Adrenal gland (tissue), 12 donors: ENCODE measurements around the gene INSR. TPM values are rescaled to one million over a fixed set of nuclear protein-coding genes. Genes with fewer than 3 reads are reported as not detected.
A peak's percentile ranks its signal among the peaks of the same experiment; 100 is the strongest.

Experiments used
- DNase-seq, 7 donors: peaks; one replicate each; pipeline ENCODE4 v3.0.0-alpha.2; 2019 to 2020
- H3K27ac ChIP-seq, 5 donors: fragments of 200-600 bp; sonication (generic) in 4 of 5; 1 replicate in 3 of 5; 2 replicates in 2 of 5; pipeline versions ENCODE4 v1.5.1 to v1.8.0; 2016 to 2020; ENCODE audit warnings: mild to moderate bottlenecking in 1 of 5
- H3K27me3 ChIP-seq: fragments of 200-600 bp; 2 replicates; pipeline ENCODE4 v1.8.0; 2021
- H3K36me3 ChIP-seq, 2 donors: fragments of 200-600 bp; replicated peaks in 1 of 2; 1 replicate in 1 of 2; 2 replicates in 1 of 2; pipeline versions ENCODE4 v1.5.1 to v1.8.0; 2018 to 2022
- H3K4me1 ChIP-seq, 2 donors: fragments of 200-600 bp; replicated peaks in 1 of 2; 1 replicate in 1 of 2; 2 replicates in 1 of 2; pipeline versions ENCODE4 v1.5.1 to v1.8.0; 2018 to 2021
- H3K4me3 ChIP-seq, 4 donors: fragments of 200-600 bp; sonication (generic) in 3 of 4; one replicate each; pipeline ENCODE4 v1.5.1; 2016 to 2018
- H3K9me3 ChIP-seq, 3 donors: fragments of 200-600 bp; sonication (generic) in 1 of 3; replicated peaks in 1 of 3; 1 replicate in 2 of 3; 2 replicates in 1 of 3; pipeline versions ENCODE4 v1.5.1 to v1.8.0; 2016 to 2021
- CTCF ChIP-seq, 6 experiments: fragments of 450-650 bp in 4 of 6; fragments of 200-600 bp in 2 of 6; sonication (generic) in 1 of 6; IDR thresholded peaks; 1 replicate in 5 of 6; 2 replicates in 1 of 6; pipeline versions ENCODE4 v1.5.1 to v1.8.0; 2016 to 2021; ENCODE audit warnings: antibody characterized with exemption in 6 of 6, mild to moderate bottlenecking in 2 of 6, moderate library complexity in 1 of 6
- POLR2A ChIP-seq, 2 donors: fragments of 450-650 bp; IDR thresholded peaks; one replicate each; pipeline ENCODE4 v1.6.1; 2017; ENCODE audit warnings: antibody characterized with exemption in 2 of 2, mild to moderate bottlenecking in 2 of 2, moderate library complexity in 1 of 2
- WGBS, 4 donors: extraction: QIAGEN DNeasy Blood & Tissue Kit in 2 of 4; methylation state at CpG; one replicate each; pipeline versions ENCODE4 v1.1.5 to v1.1.7; 2013 to 2017; 5-methylcytosine and 5-hydroxymethylcytosine counted together
- intact Hi-C, 2 donors: fragments of 100-400 bp; cut with DNase I; formaldehyde crosslinking; loops; one replicate each; pipeline versions ENCODE4 v1.14.1 to v1.15.0; 2022 to 2023
- polyA plus RNA-seq, 3 donors: library from polyadenylated mRNA; stranded (reverse); fragments of 200-250 nt in 2 of 3; fragments of 350-450 nt in 1 of 3; fragmentation: Illumina TruSeq in 1 of 3; extraction: RNeasy Lipid Tissue Mini Kit (QIAGEN cat#74804) in 1 of 3; gene quantifications; one replicate each; pipeline ENCODE4 v1.2.3, GENCODE V29; 2013 to 2014
- total RNA-seq, 9 donors: library from RNA; depleted of rRNA in 4 of 9; stranded (reverse); fragments of >200 nt in 4 of 9; fragments of 120-200 nt in 1 of 9; fragmentation: NEBNext Ultra II Directional in 1 of 9; extraction: Animal tissue kit (Norgen Biotek cat#: 25700) in 1 of 9; gene quantifications; one replicate each; pipeline versions ENCODE4 v1.1.0 to v1.2.4, GENCODE V29; 2013 to 2023
- donor health status: healthy with polysubstance abuse.
- donor health status: Bipolar disorder and iron deficiency.
- donor health status: DM: yes; HTN: yes; CAD: no.
- donor health status: DM: no; HTN: no; CAD: no.
- donor health status: DM: no; HTN: no; CAD: no.
- donor health status: DM: yes; HTN: yes; CAD: no.

The INSR gene
- total and polyA plus RNA-seq, 12 donors = 19.0 to 327 (median 99.9) TPM

GRCh38 chr19:7137120-7137519 is 157.1 kb downstream of the INSR start:
- H3K36me3 ChIP-seq = peaks cover 0 to 68% of the 10 kb centered on the region in 2 donors
- intact Hi-C loops = no loop called here
- no peaks in the 10 kb centered on the region for H3K27me3 ChIP-seq
- WGBS, 4 donors = 36 to 50% (median 43%) methylated on average over 2 of the region's 2 CpGs
- no peak overlapping the region for H3K4me3 ChIP-seq
- no peaks in the 10 kb centered on the region for H3K9me3 ChIP-seq
- DNase-seq = peak in 1 of 7 donors; percentile 21
- H3K27ac ChIP-seq = no peak overlapping the region
- H3K4me1 ChIP-seq = peaks cover 15 to 16% of the 10 kb centered on the region in 2 donors
- TF ChIP-seq CTCF (IDR thresholded peaks at IDR 0.05) (no peak), POLR2A (IDR thresholded peaks at IDR 0.05) (no peak)

- Histone ChIP-seq H3K27ac (no peak overlapping the region), H3K4me3 (no peak overlapping the region), H3K27me3 (no peaks in the 10 kb centered on the region), H3K36me3 (peaks cover 0 to 77% of the 10 kb centered on the region in 2 donors), H3K9me3 (no peaks in the 10 kb centered on the region), H3K4me1 (peaks cover 15 to 16% of the 10 kb centered on the region in 2 donors)
- no peak for DNase-seq
- TF ChIP-seq POLR2A (IDR thresholded peaks at IDR 0.05) (no peak), CTCF (IDR thresholded peaks at IDR 0.05) (no peak)
- 59 to 87% (median 84%) methylated on average over 7 to 16 of the region's 16 CpGs for WGBS, 4 donors
- intact Hi-C loops = no loop called here
These were observed 162.2 kb downstream of the INSR start for GRCh38 chr19:7132054-7132453.

GRCh38 chr19:7130043-7130442 is 164.2 kb downstream of the INSR start:
- H3K4me3 ChIP-seq = no peak overlapping the region
- peaks cover 15 to 16% of the 10 kb centered on the region in 2 donors for H3K4me1 ChIP-seq
- DNase-seq = no peak
- no peaks in the 10 kb centered on the region for H3K27me3 ChIP-seq
- peaks cover 0 to 83% of the 10 kb centered on the region in 2 donors for H3K36me3 ChIP-seq
- TF ChIP-seq POLR2A (IDR thresholded peaks at IDR 0.05) (no peak), CTCF (IDR thresholded peaks at IDR 0.05) (no peak)
- no peak overlapping the region for H3K27ac ChIP-seq
- intact Hi-C loops = no loop called here
- WGBS, 4 donors = 80 to 100% (median 91%) methylated on average over 1 of the region's 1 CpG
- H3K9me3 ChIP-seq = no peaks in the 10 kb centered on the region

- H3K27me3 ChIP-seq = no peaks in the 10 kb centered on the region
- 96 to 98% (median 96%) methylated on average over 3 of the region's 3 CpGs; no CpG with 5 or more reads in 1 of the 4 donors for WGBS, 4 donors
- DNase-seq = peak in 1 of 7 donors; percentile 33
- intact Hi-C loops = no loop called here
- H3K9me3 ChIP-seq = no peaks in the 10 kb centered on the region
- H3K27ac ChIP-seq = no peak overlapping the region
- no peaks in the 10 kb centered on the region for H3K4me1 ChIP-seq
- TF ChIP-seq CTCF (IDR thresholded peaks at IDR 0.05) (no peak), POLR2A (IDR thresholded peaks at IDR 0.05) (no peak)
- peaks cover 0 to 90% of the 10 kb centered on the region in 2 donors for H3K36me3 ChIP-seq
- H3K4me3 ChIP-seq = no peak overlapping the region
These were observed 168.1 kb downstream of the INSR start for GRCh38 chr19:7126132-7126531.
